Measurements from ENCODE around the gene NCOA1. TPM values are rescaled to one million over a fixed set of nuclear protein-coding genes. Genes with fewer than 3 reads are reported as not detected.

NCOA1 gene
- polyA plus RNA-seq, 1 of the 3 experiments (the other 2 are of a cell fraction), result 10.7 TPM

DNA sequence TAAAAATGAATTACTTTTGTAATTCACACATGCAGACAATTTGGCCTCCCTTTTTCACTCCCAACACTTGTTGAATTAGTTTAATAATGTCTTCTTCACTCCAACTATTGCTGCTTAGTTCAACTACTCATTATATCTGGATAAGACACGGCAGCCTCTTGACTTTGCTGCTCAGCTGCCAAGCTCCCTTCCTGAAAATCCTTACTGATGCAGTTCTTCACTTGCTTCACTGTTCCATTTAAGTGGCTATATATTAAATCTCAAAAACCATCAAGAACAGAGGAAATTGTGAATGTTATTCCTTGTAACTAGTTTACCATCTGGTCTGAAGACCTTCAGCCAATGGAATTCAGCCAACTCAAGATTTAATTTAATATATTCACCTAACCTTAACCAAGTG, 127.1 kb downstream of the NCOA1 start (continued):
- no peak for TF ChIP-seq TCF12 (IDR thresholded peaks at IDR 0.05)
- TF ChIP-seq CHD2 (IDR thresholded peaks at IDR 0.05; ENCODE audit: low read length, partially characterized antibody), result no peak
- TF ChIP-seq MEF2A (IDR thresholded peaks at IDR 0.05; ENCODE audit: borderline replicate concordance, low read depth), result no peak
- TF ChIP-seq FOSL2 (IDR thresholded peaks at IDR 0.05; ENCODE audit: borderline replicate concordance, low read depth), result no peak
- TF ChIP-seq FOXJ3 (CRISPR knock-in tag; IDR thresholded peaks at IDR 0.05), result no peak

DNA sequence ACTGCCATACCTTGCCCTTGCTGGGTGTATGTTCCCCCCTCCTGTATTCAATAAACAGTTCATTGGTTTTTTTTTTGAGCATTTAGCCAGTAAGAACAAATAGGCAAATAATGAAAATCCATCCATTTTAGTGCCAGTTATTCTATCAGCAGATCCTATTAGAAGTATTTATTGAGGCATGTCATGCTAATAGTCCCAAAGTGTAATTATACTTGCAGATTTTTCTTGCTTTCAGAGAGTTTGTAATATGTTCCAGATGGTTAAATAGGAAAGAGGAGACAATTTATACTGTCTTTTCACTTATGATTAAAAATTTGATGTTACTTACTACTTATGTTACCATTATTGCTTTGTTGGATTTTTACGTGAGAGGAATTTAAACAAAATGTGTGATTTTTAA, 127.6 kb downstream of the NCOA1 start:
- DNase-seq, result no peak
- CTCF ChIA-PET, result no interaction called here
- Histone ChIP-seq H2AFZ (ENCODE audit: low read depth) (no peak overlapping the region), H3K4me1 (ENCODE audit: control insufficient read depth in 1 of 2, insufficient read depth in 2 of 2, low read depth in 1 of 2, low read length in 1 of 2) (peaks cover 6 to 19% of the 10 kb centered on the region in 2 experiments; a peak in 3 of 4 replicates), H3K9ac (no peak overlapping the region), H3K4me3 (ENCODE audit: low read depth in 2 of 2, low read length in 1 of 2) (no peak overlapping the region), H3K9me3 (no peaks in the 10 kb centered on the region), H3F3A (replicated peaks; ENCODE audit: insufficient read depth) (no peaks in the 10 kb centered on the region), H3K27ac (ENCODE audit: low read depth in 2 of 2, low read length in 1 of 2) (peak overlapping the region in 1 of 2 experiments; percentile 51; a peak in 2 of 4 replicates), H3K4me2 (no peak overlapping the region), H3K79me2 (ENCODE audit: insufficient read depth) (0 out of 2 replicates have a peak, but pooled peaks cover 3% of the 10 kb centered on the region), H3K27me3 (ENCODE audit: insufficient read depth) (no peaks in the 10 kb centered on the region), H3K36me3 (replicated peaks in 1 of 2; ENCODE audit: control insufficient read depth in 1 of 2, insufficient read depth in 2 of 2, low read length in 1 of 2) (no peaks in the 10 kb centered on the region), H3K9me2 (no peaks in the 10 kb centered on the region), H4K20me1 (ENCODE audit: insufficient read depth) (no peaks in the 10 kb centered on the region)
- 95% methylated on average over 1 of the region's 1 CpG for WGBS (ENCODE audit: low lambda C conversion rate)
- POLR2A ChIA-PET, result no interaction called here
- TF ChIP-seq FOXM1 (IDR thresholded peaks at IDR 0.05; ENCODE audit: low read depth), result no peak
- TF ChIP-seq GABPA (IDR thresholded peaks at IDR 0.05; ENCODE audit: low read depth), result no peak
- no peak for TF ChIP-seq ELF1 (IDR thresholded peaks at IDR 0.05)
- no peak for TF ChIP-seq USF1 (IDR thresholded peaks at IDR 0.05; ENCODE audit: borderline replicate concordance, low read depth)
- TF ChIP-seq CHD2 (IDR thresholded peaks at IDR 0.05; ENCODE audit: low read length, partially characterized antibody), result no peak
- TF ChIP-seq POLR2AphosphoS5 (IDR thresholded peaks at IDR 0.05; ENCODE audit: low read depth, low read length), result no peak
- TF ChIP-seq TAF1 (IDR thresholded peaks at IDR 0.05; ENCODE audit: borderline replicate concordance, low read depth, low read length), result no peak
- no peak for TF ChIP-seq TCF12 (IDR thresholded peaks at IDR 0.05)
- no peak for TF ChIP-seq USF2 (IDR thresholded peaks at IDR 0.05; ENCODE audit: borderline replicate concordance, low read depth, low read length)
- no peak for TF ChIP-seq FOXJ3 (CRISPR knock-in tag; IDR thresholded peaks at IDR 0.05)
- no peak for TF ChIP-seq MAX (IDR thresholded peaks at IDR 0.05; ENCODE audit: low read depth)
- no peak for TF ChIP-seq RAD21 (IDR thresholded peaks at IDR 0.05; ENCODE audit: low read length)
- TF ChIP-seq IRF3 (IDR thresholded peaks at IDR 0.05; ENCODE audit: low read depth, low read length), result no peak
- no peak for TF ChIP-seq RCOR1 (IDR thresholded peaks at IDR 0.05; ENCODE audit: low read length)
